HL-60/S4 treated with phorbol 12-myristate 13-acetate at 8.2 ng/mL for 4 days and 3 days (cell line): Measurements from ENCODE around the gene MSI1.

Experiments
- in situ Hi-C: fragments of 300-500 bp; cut with MboI; formaldehyde crosslinking; loops from 2 replicates; pipeline ENCODE4 v1.15.0; 2022; ENCODE audit warnings: low sequenced_read_pairs

Gene MSI1

DNA sequence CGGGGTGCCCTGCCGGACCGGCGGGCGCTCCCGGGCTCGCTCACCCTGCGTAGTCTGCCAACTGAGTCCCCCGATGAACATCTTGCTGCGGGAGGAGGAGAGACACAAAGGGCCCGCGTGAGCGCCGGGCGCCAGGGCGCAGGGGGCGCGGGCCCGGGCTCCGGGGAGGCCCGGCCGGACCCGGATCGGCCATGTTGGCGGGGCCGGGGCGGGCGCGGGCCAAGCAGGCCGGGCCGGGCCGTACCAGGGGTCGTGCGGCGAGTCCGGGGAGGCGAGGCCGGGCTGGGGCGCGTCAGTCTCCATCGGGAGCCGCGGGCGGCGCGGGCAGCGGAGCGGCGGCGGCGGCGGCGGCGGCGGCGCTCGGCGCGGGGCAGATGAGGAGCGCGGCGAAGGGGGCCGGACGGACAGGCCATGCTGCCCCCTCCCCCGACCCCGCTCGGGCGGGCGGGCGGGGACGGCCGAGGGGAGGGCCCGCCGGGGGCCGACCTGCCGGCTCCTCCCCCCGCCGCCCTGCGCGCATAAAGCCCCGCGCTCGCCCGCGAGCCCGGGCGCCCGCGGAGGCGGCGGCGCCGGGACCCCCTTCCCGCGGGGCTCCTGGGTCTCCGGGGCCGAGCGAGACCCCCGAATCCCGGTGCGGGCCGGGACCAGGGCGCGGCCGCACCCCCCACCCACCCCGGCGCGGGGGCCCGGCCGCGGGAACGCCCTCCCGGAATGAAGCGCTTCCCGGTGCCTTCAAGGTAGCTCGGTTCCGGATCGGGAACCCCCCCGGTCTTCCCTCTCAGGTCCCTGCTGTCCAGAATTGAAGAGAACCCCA lies at the start of gene MSI1:
TSS of gene MSI1 (minus strand) at position 376 of the 814 bp plus-strand sequence. CDS start at position 303, 73 bp downstream.
- in situ Hi-C loops: no loop called here

DNA sequence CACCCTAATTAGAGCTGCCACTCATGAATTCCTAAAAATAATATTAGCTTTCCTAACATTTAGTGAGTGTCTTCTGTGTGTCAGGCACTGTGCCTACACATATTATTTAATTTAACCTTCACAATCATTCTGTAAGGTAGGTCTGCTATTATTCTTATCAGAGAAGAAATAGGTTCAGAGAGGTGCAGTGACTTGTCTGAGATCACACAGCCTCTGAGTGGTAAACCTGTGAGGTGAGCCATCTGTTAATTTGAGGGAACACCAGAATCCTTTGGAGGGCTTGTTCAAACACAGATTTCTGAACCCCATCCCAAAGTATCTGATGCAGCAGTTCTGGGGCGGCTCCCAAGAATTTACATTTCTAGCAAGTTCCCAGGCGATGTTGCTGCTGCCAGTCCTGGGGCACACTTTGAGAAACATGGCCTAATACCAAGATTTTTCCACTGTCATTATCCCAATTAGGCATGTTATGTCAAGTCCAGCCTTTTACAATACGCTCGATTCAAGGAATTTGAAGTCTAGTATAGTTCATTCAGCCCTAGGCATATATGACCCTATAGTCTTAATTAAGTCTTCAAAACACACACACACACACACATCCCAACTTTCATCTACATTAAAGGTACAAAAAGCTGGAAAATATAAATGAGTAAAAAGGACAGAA lies 49.1 kb upstream of the MSI1 start:
- in situ Hi-C loops: no loop called here

DNA sequence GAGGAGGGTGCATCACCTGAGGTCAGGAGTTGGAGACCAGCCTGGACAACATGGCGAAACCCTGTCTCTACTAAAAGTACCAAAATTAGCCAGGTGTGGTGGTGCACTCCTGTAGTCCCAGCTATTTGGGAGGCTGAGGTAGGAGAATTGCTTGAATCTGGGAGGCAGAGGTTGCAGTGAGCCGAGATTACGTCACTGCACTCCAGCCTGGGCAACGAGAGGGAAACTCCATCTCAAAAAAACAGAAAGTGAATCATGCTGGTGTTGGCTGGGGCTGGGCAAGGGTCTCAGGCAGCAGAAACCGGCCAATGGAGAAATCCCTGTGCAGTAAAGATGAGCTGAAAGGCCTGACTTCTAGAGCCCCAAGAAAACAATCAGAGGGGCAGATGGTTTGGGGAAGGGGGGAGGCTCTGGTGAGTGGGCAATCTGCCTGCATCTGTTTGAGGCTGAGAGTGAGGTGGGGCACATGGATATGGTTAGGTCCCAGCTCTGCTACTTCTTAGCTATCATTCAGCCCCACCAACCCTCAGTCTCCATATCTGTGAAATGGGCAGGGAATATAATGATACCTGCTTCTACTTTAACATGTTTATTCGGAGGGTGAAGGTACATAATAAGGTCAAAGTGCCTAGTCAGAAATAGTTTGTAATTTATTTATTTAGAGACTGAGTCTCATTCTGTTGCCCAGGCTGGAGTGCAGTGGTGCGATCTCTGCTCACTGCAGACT lies 47.7 kb upstream of the MSI1 start:
- in situ Hi-C loops: no loop called here

DNA sequence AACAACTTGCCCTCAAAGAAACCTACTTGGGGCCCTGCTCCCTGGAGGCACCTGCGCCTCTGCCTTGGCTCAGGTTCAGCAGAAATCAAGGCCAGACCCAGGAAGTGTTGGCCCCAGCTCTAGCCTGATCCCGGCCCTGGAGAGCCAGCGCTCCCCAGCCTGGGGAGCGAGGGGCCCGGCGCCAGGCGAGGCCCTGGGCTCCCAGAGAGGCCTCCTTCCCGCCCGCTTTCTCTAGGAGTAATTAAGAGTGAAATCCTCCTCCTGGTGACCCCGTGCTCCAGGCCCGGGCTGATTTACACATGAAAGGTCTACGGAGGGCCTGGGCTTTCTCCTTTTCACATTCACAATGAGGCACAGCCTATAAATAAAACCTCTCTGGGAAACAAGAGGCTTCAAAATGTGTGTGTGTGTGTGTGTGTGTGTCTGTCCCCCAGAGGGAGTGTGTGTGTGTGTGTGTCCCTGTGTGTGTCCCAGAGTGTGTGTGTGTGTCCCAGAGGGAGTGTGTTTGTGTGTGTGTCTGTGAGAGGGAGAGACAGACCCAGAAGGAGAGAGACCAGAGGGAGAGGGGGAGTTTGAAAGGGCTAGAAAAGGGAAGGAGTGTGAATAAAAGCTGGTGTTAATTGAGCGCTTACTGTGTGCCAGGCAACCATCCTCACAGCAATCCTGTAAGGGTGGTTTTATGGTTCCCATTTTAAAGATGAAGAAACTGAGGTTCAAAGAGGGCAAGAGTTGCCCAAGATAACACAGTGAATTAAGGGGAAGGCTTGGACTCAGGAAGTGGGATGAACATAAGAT lies 45.1 kb upstream of the MSI1 start:
- in situ Hi-C loops: no loop called here

DNA sequence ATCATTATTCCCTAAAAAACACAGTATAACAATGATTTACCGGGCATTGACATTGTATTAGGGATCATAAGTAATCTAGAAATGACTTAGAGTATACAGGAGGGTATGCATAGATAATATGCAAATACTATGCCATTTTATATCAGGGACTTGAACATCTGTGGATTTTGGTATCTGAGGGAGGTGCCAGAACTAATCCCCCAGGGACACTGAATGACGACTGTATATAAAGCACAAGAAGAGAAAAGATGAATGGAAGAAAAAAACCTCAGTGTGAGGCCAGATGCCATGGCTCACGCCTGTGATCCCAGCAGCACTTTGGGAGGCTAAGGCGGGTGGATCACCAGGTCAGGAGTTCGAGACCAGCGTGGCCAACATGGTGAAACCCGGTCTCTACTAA lies 43.5 kb upstream of the MSI1 start:
- in situ Hi-C loops: no loop called here

DNA sequence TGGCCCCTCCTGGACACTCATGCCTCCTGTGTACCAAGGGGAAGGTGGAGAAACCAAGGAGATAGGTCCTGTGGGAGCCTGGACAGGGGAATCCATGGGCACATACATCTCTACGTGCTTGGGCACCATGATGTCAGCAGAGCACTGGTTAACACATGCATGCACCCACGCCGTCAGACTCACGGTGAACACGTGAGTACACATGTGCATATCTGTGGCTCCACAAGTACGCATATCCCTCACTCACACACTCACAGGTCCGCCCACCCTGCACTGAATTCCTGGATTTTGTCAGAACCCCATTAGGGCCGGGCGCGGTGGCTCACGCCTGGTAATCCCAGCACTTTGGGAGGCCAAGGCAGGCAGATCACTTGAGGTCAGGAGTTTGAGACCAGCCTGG lies 39.8 kb upstream of the MSI1 start:
- in situ Hi-C loops: no loop called here

DNA sequence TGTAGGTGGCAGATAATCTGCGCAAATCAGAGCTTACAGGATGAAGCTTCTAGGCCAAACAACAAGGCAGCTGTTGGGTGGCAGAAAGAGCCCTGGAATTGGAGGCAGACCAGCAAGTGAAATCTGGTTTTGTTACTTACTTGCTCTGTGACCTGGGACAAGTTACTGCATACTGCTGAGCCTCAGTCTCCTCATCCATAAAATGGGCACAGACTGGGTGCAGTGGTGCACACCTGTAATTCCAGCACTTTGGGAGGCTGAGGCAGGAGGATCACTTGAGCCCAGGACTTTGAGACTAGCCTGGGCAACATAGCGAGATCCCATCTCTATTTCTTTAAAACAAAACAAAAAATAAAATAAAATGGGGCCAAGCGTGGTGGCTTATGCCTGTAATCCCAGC lies 37.6 kb upstream of the MSI1 start:
- in situ Hi-C loops: no loop called here

DNA sequence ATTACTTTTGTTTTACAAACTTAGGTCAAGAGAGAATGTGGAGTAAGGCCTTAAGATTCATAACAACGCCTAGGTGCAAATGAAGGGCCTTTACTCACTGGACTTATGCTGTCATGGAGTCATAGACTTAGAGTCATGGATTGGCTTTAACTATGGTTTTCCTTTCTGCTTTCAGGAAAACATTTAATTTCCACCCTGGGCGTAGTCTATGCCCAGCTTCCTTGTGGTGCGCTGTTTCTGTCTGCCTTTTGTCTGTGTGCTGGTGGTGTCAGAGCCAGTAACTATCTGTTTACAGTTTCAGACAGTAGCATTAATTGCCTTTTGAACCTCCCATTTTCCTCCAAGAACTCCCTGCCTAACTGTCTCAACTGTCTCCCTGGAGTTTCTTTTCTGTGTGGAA lies 37.1 kb upstream of the MSI1 start:
- in situ Hi-C loops: no loop called here

DNA sequence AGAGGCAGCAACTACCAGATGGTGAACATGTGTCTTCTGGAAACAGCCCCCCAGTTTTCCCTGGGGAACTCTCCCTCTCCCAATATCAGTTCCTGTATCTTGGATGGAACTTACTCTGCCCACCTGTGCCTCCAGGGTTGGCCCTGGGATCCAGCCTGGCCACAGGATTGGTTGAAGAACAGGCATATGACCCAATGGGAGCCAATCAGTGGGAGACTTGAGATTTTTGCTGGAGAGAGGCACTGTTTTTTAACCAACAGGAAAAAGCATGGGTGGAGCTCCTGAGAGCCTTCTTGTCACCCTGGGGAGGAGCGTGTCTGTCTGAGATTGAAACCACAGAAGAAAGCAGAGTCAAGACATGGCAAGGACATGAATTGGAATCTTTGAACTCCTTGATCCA lies 35.3 kb upstream of the MSI1 start:
- in situ Hi-C loops: no loop called here

DNA sequence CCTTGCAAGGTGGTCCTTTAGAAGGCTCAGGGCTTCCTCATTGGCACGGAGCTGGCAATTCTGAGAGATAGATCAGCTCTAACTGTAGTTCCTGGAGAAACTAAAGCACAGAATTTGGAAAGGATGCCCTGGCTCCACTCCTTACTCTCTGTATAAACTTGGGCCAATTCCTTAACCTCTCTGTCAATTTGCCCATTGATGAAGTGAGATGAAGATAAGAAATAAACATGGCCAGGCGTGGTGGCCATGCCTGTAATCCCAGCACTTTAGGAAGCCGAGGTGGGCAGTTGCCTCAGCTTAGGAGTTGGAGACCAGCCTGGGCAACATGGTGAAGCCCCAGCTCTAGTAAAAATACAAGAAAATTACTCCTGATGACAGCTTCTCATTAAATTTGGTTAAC lies 34.9 kb upstream of the MSI1 start:
- in situ Hi-C loops: no loop called here

DNA sequence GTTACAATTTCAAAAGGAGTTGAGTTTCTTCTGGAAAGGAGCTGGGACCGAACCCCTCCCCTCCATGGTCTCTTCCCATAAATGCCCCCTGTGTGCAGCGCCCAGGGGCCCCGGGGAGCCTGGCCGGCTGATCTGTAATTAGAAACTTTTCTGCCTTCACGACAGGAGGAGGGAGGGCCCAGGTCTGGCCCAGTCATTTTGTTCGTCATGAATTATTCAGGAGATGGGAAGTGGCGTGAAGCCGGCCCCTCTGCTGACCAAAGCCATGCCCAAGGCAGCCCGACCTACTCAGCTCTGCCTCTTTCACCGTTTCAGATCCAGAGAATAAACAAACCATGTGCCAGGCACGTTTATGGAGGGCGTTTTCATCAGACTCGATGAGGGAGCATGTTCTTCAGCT lies 33.3 kb upstream of the MSI1 start:
- in situ Hi-C loops: no loop called here

DNA sequence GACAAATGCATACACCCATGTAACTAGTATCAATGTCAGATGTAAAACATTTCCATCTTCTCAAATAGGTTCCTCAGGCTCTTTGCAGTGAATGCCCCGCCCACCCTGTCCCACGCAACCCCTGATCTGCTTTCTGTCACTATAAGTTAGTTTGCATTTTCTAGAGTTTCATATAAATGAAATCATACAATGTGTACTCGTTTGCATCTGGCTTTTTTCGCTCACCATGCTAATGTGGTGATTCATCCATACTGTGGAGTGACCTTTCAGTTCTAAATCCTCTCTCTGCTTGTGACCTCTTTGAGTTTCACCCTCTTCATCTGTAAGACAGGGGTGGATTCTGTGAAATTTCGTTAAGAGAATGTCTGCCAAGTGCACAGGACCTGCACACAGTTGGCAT lies 30.6 kb upstream of the MSI1 start:
- in situ Hi-C loops: no loop called here

DNA sequence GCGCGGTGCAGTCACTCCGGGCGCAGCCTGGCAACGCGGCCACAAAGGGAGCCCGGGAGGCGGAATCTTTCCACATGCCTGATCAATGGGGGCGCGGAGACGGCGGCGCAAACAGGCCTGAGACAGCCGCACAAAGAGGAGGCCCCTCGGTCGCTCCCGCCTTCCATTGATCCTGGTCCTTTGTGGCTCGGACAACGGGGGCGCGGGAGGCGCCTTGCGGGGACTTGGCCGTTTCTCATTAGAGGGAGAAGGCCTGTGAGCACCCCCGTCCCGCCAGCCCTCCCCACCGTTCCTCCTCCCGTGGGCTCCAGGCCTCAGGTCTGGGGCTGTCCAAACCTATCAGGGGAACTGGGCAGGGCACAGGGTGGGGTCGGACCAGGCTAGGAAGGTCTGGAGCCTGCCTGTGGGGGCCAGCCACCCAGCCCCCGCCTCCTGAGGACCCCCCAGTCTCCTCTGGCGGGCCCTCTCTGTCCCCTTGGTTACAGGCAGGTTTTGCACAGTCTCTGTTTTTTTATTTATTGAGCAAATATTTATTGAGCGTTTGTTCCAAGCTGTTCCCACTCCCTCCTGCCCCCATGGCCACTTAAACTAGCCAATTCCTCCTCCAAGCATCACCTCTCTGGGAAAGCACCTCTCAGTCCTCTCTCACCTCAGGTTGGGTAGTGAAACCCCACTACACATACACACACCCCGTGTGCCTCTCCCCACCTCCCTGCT lies 29.0 kb upstream of the MSI1 start:
- in situ Hi-C loops: no loop called here

DNA sequence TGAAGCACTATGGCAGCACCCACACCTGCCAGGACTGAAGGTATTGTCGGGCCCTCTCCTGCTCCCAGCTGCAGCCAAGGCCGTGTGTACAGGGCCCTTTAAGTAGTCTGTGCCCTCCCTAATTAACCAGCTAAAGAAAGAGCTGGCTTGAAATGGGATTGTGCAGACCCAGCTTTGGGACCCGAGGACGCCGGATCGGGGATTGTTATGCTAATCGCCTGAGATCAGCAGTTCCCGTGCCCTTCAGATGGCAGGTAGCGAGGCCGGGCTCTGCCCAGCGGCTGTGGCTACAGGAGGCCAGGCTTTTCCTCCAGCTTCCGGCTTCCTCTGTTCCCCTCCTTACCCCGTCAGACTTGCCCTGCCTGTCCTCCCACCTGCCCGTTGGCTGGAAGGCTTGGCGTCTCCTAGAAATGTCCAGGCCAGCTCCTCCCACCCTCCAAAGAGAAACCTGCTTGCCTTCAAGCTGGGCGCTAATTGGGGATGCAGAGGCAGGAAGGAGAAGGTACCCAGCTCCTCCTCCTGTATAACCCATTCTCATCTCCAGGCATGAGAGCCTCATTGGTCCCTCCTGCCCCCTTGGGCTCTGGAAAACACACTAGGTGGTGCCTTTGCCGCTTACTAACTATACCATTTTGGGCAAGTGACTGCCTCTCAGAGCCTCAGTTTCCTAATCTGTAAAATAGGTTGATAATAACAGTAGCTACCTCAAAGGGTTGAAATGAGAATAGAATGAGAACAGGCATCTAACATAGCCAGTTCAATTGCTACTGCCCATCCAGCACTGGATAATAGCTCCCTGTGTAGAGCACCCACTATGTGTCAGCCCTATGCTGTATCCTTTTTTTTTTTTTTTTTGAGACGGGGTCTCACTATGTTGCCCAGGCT lies 25.8 kb upstream of the MSI1 start:
- in situ Hi-C loops: no loop called here

DNA sequence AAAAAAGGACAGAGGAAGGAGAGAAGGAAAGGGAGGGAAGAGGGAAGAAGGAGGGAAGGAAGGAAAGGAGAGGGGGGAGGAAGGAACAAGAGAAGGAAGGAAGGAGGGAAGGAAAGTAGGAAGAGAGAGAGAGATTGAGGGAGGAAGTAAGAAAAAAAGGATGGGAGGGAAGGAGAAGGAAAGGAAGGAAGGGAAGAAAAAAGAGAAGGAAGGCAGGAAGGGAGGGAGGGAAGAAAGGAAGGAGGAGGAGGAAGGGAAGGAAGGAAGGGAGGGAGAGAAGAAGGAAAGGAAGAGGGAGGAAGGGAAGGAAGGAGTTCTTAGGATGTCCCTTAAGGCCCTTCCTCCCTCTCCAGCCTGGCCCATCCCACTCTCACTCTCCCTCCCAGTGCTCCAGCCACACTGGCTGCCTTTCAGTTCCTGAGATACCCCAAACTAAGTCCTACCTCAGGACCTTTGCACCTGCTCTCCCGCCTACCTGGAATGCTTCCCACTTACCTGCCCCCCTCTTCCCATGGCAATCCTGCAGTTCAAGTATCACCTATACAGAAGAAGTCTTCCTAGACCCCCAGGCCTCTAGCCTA lies 21.7 kb upstream of the MSI1 start:
- in situ Hi-C loops: no loop called here

DNA sequence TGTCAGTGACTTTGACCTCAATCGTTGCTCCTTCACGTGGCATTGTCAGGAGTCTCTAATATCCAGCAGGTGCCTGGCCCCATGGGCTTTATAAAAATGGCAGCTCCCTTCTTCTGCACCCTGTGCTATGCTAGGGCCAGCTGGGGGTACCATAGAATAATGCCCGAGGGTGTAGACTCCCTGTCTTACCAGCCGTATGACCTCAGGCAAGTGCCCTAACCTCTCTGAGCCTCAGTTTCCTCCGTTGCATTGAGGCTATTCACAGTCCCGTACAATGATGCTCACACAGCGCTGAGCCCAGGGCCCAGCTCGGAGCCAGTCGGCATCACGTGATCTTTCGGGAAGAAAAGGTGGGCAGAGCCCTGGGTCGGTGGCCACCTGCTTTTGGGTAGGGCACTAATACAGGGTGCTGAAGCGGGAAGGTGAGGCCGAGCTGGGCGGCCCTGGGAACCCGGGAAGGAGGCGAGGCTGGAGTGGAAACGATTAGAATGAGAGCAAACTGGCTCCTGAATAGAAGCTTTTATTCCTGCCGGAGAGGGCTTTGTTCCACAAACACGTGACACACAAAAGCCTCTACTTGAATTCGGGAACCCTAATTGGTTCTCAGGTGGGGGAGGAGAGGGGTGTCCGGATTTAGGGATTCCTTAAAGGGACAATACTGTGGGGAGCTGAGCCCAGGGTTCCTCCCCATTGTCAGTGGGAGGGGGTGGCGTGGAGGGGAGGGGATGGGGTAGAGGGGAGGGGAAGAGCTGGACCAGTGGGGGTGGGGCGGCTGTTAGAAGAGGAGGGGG lies 19.9 kb upstream of the MSI1 start:
- in situ Hi-C loops: no loop called here

DNA sequence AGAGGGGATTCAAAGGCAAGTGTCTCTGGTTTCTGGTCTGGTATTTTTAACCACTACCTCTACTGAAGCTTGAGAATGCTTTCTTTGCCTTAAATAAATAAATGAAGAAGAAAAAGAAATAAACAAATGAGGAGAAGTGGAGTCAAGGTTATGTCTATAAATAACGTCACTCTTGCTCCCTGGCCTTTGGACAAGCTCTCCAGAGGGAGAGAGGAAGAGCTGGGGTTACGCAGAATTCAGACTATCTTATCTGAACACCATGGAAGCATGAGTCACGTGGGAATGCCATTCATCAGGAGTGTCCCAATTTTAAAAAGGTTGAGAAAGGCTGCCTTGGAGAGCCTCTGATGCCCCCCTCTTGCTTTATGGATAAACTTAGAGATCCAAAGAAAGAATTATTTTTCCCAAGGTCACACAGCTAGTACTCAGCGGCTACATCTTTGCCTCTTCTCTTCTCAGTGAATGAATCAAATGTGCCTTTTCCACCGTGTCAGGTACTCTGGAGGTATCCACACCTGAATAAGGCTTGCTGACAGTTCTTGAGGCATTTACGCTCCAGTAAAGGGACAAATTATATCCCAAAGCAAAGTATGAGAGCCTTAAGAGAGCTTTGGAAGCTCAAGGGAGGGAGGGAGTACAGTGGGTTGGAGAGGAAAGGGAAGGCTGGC lies 12.9 kb upstream of the MSI1 start:
- in situ Hi-C loops: no loop called here

DNA sequence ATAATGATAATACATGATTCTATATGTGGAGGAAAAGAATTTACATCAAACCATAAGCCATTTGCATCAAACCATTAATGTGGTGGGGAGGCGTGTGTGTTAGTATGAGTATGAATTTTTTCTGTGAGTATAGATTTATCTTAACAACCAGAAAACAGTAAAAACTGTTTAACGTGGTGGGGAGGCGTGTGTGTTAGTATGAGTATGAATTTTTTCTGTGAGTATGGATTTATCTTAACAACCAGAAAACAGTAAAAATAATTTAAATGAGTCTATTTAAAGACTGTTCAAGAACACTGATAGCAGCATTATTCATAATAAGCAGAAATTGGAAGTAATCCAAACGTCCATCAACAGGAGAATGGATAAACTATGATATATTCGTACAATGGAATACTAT lies 9.1 kb upstream of the MSI1 start:
- in situ Hi-C loops: no loop called here
